A673 (cell line): Measurements from ENCODE around the gene NAIF1. TPM values are rescaled to one million over a fixed set of nuclear protein-coding genes. Genes with fewer than 3 reads are reported as not detected.

Experiments
- BruUV-seq: library from RNA; stranded (reverse); fragments of 400-500 nt; replicated peaks from 2 replicates; lab custom pipeline; 2021; lab: Mats Ljungman, UMichigan
- CTCF ChIA-PET: fragments of 300-600 bp; sonication (Branson Sonifier 250); formaldehyde crosslinking; loops from one replicate; lab custom pipeline; 2022; ENCODE audit warnings: antibody characterized with exemption; lab: Charles Lee
- POLR2A ChIA-PET: fragments of 300-600 bp; sonication (Branson Sonifier 250); formaldehyde crosslinking; loops from one replicate; lab custom pipeline; 2022; ENCODE audit warnings: antibody characterized with exemption; ENCODE audit not compliant: low non-redundant PET; lab: Charles Lee
- DNase-seq: peaks from one replicate; pipeline ENCODE4 v3.0.0-alpha.2; 2015; ENCODE audit warnings: low spot score
- H3K27ac ChIP-seq: fragments of 200-600 bp; sonication (generic); 2 replicates; pipeline ENCODE4 v1.5.1; 2016; ENCODE audit warnings: mixed run types, low read depth, mild to moderate bottlenecking, mixed read lengths, antibody characterized with exemption, low read length; ENCODE audit not compliant: poor library complexity, severe bottlenecking
- H3K27me3 ChIP-seq: fragments of 200-600 bp; sonication (generic); replicated peaks from 2 replicates; pipeline ENCODE4 v1.6.1; 2017; ENCODE audit warnings: mixed run types, low read depth, mild to moderate bottlenecking, mixed read lengths, antibody characterized with exemption, low read length; ENCODE audit not compliant: insufficient read depth, poor library complexity
- H3K36me3 ChIP-seq: fragments of 200-600 bp; sonication (generic); 2 replicates; pipeline ENCODE4 v1.6.1; 2016; ENCODE audit warnings: mixed run types, mild to moderate bottlenecking, mixed read lengths, antibody characterized with exemption, low read length; ENCODE audit not compliant: insufficient read depth, poor library complexity, severe bottlenecking
- H3K4me1 ChIP-seq: fragments of 200-600 bp; sonication (generic); 2 replicates; pipeline ENCODE4 v1.6.1; 2017; ENCODE audit warnings: mixed run types, mild to moderate bottlenecking, mixed read lengths, antibody characterized with exemption, low read length; ENCODE audit not compliant: insufficient read depth, poor library complexity, severe bottlenecking
- H3K4me3 ChIP-seq: fragments of 200-600 bp; sonication (generic); 2 replicates; pipeline ENCODE4 v1.5.1; 2016; ENCODE audit warnings: low read depth, mixed run types, mild to moderate bottlenecking, mixed read lengths, low read length; ENCODE audit not compliant: poor library complexity, severe bottlenecking
- H3K9me3 ChIP-seq: fragments of 200-600 bp; sonication (generic); 2 replicates; pipeline ENCODE4 v1.6.1; 2016; ENCODE audit warnings: mixed run types, low read depth, mild to moderate bottlenecking, mixed read lengths, antibody characterized with exemption, low read length; ENCODE audit not compliant: poor library complexity, severe bottlenecking
- EZH2 ChIP-seq: fragments of 200-600 bp; sonication (generic); IDR thresholded peaks from 2 replicates; pipeline ENCODE4 v1.6.1; 2017; ENCODE audit warnings: borderline replicate concordance, low read depth, mild to moderate bottlenecking, mixed read lengths, antibody characterized with exemption, low read length; ENCODE audit not compliant: poor library complexity, severe bottlenecking
- intact Hi-C: fragments of 100-400 bp; cut with micrococcal nuclease; formaldehyde crosslinking; loops from one replicate; pipeline ENCODE4 v1.10.0; 2022; ENCODE audit not compliant: unreplicated experiment
- total RNA-seq: library from RNA; stranded (reverse); gene quantifications from 2 replicates; pipeline ENCODE4 v1.2.3, GENCODE V29; 2021
- TF ChIP-seq, protein P1 (sequence below): fragments of 300-800, 200-600 bp; sonication (generic); conservative IDR thresholded peaks from 2 replicates; pipeline ENCODE4 v1.5.1; 2017; ENCODE audit warnings: low read depth, mild to moderate bottlenecking, antibody characterized with exemption, low read length, moderate library complexity, mixed read lengths

Gene NAIF1
- total RNA-seq, 1 experiment from 2014 or later: 9.3 TPM

DNA sequence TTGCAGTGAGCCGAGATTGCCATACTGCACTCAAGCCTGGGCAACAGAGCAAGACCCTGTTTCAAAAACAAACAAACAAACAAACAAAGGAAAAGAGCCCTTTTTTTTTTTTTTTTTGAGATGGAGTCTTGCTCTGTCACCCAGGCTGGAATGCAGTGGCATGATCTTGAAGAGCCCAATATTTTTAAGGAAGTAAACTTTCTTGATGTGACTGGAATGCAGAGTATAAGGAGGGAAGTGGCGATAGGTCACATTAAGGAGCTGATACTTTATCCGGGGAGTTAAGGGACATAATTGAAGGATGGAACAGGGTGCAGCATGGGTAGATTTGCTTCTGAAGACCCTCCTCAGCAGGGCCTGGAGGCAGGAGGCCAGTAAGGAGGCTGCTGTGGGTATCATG lies 13.0 kb downstream of the NAIF1 start:
- H3K27me3 ChIP-seq: no peaks in the 10 kb centered on the region
- ChIA-PET POLR2A (no interaction called here), CTCF (no interaction called here)
- H3K36me3 ChIP-seq: no peaks in the 10 kb centered on the region
- H3K4me1 ChIP-seq: peaks cover 38% of the 10 kb centered on the region
- intact Hi-C loops: no loop called here
- no peak overlapping the region for H3K4me3 ChIP-seq
- TF ChIP-seq, protein P1, sequence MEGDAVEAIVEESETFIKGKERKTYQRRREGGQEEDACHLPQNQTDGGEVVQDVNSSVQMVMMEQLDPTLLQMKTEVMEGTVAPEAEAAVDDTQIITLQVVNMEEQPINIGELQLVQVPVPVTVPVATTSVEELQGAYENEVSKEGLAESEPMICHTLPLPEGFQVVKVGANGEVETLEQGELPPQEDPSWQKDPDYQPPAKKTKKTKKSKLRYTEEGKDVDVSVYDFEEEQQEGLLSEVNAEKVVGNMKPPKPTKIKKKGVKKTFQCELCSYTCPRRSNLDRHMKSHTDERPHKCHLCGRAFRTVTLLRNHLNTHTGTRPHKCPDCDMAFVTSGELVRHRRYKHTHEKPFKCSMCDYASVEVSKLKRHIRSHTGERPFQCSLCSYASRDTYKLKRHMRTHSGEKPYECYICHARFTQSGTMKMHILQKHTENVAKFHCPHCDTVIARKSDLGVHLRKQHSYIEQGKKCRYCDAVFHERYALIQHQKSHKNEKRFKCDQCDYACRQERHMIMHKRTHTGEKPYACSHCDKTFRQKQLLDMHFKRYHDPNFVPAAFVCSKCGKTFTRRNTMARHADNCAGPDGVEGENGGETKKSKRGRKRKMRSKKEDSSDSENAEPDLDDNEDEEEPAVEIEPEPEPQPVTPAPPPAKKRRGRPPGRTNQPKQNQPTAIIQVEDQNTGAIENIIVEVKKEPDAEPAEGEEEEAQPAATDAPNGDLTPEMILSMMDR: no peak
- no peak for TF ChIP-seq EZH2
- no TSS peak for BruUV-seq
- no peak for DNase-seq
- H3K9me3 ChIP-seq: no peaks in the 10 kb centered on the region
- no peak overlapping the region for H3K27ac ChIP-seq

DNA sequence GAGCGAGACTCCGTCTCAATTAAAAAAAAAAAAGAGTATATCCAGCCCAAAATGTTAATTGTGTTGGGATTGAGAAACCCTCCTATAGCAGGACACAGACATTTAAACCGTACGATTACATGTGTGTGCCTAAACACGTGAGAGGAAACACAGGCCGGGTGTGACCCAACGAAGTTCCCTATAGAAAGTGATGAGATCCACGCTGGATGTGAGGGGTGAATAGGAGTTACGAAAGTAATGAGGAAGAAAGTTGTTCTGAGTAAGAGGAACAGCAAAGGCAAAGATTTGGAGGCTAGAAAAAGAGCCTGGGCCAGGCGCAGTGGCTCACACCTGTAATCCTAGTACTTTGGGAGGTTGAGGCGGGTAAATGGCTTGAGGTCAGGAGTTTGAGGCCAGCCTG lies 13.6 kb downstream of the NAIF1 start:
- no peak for TF ChIP-seq EZH2
- TF ChIP-seq, protein P1: no peak
- intact Hi-C loops: no loop called here
- ChIA-PET CTCF (no interaction called here), POLR2A (no interaction called here)
- Histone ChIP-seq H3K9me3 (no peaks in the 10 kb centered on the region), H3K4me3 (no peak overlapping the region), H3K36me3 (no peaks in the 10 kb centered on the region), H3K27me3 (no peaks in the 10 kb centered on the region), H3K4me1 (peaks cover 38% of the 10 kb centered on the region), H3K27ac (no peak overlapping the region)
- BruUV-seq: no TSS peak
- DNase-seq: no peak

DNA sequence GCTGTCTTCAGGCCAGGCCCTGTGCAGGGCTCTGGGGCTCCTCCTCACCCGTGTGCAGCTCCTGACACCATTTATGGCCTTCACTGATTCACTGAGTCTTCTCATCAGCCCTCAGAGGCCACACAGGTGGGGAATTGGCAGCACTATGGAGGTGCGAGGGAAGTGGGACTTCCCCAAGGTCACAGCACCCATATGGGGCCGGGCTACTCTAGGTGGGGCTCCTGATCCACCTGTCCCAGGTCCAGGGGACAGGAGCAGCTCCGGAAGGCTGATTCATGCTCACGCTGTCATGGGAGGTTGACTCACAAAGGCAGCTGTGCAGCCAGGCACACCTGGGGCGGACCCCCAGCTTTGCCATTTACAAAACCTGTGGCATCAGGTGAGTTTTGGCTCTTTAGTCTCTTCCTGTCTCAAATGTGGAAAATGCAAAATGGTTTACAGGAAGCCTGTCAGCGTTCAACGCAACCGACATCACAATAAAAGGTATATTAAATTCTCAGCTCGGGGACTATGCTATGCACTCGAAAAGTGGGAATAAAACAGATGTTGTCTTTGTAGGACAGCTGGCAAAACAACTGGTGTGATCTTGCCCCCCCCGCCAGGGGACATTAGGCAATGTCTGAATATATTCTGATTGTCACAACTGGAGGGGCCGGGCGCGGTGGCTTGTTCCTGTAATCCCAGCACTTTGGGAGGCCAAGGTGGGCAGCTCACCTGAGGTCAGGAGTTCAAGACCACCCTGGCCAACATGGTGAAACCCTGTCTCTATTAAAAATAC lies 15.0 kb downstream of the NAIF1 start:
- no TSS peak for BruUV-seq
- Histone ChIP-seq H3K9me3 (no peaks in the 10 kb centered on the region), H3K36me3 (no peaks in the 10 kb centered on the region), H3K27me3 (no peaks in the 10 kb centered on the region), H3K4me1 (peaks cover 34% of the 10 kb centered on the region), H3K4me3 (no peak overlapping the region), H3K27ac (no peak overlapping the region)
- TF ChIP-seq, protein P1: no peak
- TF ChIP-seq EZH2: no peak
- ChIA-PET CTCF (no interaction called here), POLR2A (no interaction called here)
- no peak for DNase-seq
- intact Hi-C loops: no loop called here
